Activated CD4-positive, CD25-positive, alpha-beta regulatory T cell treated with anti-CD3 and anti-CD28 coated beads, Interleukin-2, amount 50 U/mL, for 16 hours (primary cell): ENCODE data around the gene PPIB.
"Not testable (repeated sequence)": the region's sequence is repeated elsewhere in the genome, so short reads cannot be mapped to it uniquely, and the experiment has no call there.

Experiments used
- DNase-seq: peaks from one replicate; pipeline ENCODE4 v3.0.0-alpha.2; 2020; ENCODE audit warnings: low read depth, low spot score

The PPIB gene

GRCh38 chr15:64110108-64110701, 52.6 kb downstream of the PPIB start:
- DNase-seq: not testable (repeated sequence)

GRCh38 chr15:64107337-64107736, 55.5 kb downstream of the PPIB start:
- DNase-seq: no peak
